Endodermal cell (in vitro differentiated cells): Measurements from ENCODE around the gene TTC1. TPM values are rescaled to one million over a fixed set of nuclear protein-coding genes. Genes with fewer than 3 reads are reported as not detected.

Experiments
- DNase-seq: peaks from one replicate; pipeline ENCODE4 v3.0.0-alpha.2; 2017
- H3K27ac ChIP-seq: 2 replicates; pipeline ENCODE4 v1.5.1; 2013; ENCODE audit warnings: mild to moderate bottlenecking, low read depth, low read length, moderate library complexity
- H3K27me3 ChIP-seq: 2 replicates; pipeline ENCODE4 v1.6.1; 2013; ENCODE audit warnings: mild to moderate bottlenecking, low read length, moderate library complexity; ENCODE audit not compliant: insufficient read depth, control insufficient read depth, poor library complexity, severe bottlenecking
- H3K36me3 ChIP-seq: 2 replicates; pipeline ENCODE4 v1.7.0; 2013; ENCODE audit warnings: mild to moderate bottlenecking, low read length, moderate library complexity; ENCODE audit not compliant: control insufficient read depth, insufficient read depth
- H3K4me1 ChIP-seq: one replicate; pipeline ENCODE4 v1.7.0; 2013; ENCODE audit warnings: low read length; ENCODE audit not compliant: control insufficient read depth, insufficient read depth
- H3K4me3 ChIP-seq: 2 replicates; pipeline ENCODE4 v1.5.1; 2013; ENCODE audit warnings: mild to moderate bottlenecking, low read length, moderate library complexity
- H3K9ac ChIP-seq: 2 replicates; pipeline ENCODE4 v1.6.1; 2013; ENCODE audit warnings: mild to moderate bottlenecking, low read length, moderate library complexity; ENCODE audit not compliant: poor library complexity, severe bottlenecking; ENCODE audit errors: extremely low read depth
- H3K9me3 ChIP-seq: 2 replicates; pipeline ENCODE4 v1.6.1; 2013; ENCODE audit warnings: mild to moderate bottlenecking, low read length, moderate library complexity; ENCODE audit not compliant: control insufficient read depth
- H3K27ac Mint-ChIP-seq: 2 replicates; pipeline ENCODE4 v1.8.0; 2020; ENCODE audit warnings: mixed read lengths
- H3K27me3 Mint-ChIP-seq: 2 replicates; pipeline ENCODE4 v1.8.0; 2021; ENCODE audit warnings: mild to moderate bottlenecking, mixed read lengths; ENCODE audit not compliant: insufficient read depth
- H3K36me3 Mint-ChIP-seq: 2 replicates; pipeline ENCODE4 v1.8.0; 2020; ENCODE audit warnings: low read depth, mixed read lengths
- H3K4me1 Mint-ChIP-seq: 2 replicates; pipeline ENCODE4 v1.8.0; 2020; ENCODE audit warnings: mixed read lengths
- H3K4me3 Mint-ChIP-seq: 2 replicates; pipeline ENCODE4 v1.8.0; 2020; ENCODE audit warnings: mild to moderate bottlenecking, moderate library complexity, mixed read lengths
- H3K9me3 Mint-ChIP-seq: 2 replicates; pipeline ENCODE4 v1.8.0; 2020; ENCODE audit warnings: mild to moderate bottlenecking, mixed read lengths
- CTCF ChIP-seq: fragments of 200-600 bp; sonication (generic); conservative IDR thresholded peaks from 2 replicates; pipeline ENCODE4 v1.5.0; 2021; ENCODE audit warnings: antibody characterized with exemption, mild to moderate bottlenecking
- WGBS, 2 experiments: methylation state at CpG; one replicate each; pipeline versions ENCODE4 v1.1.5 to v1.1.7; 2013; ENCODE audit warnings: missing lambda C conversion rate in 2 of 2, mixed read lengths in 1 of 2; ENCODE audit not compliant: insufficient coverage in 1 of 2, insufficient read length in 1 of 2; 5-methylcytosine and 5-hydroxymethylcytosine counted together
- total RNA-seq, 2 donors: library from RNA; stranded (reverse); fragmentation: NEBNext Ultra II Directional in 1 of 2; extraction: Animal tissue kit (Norgen Biotek cat#: 25700) in 1 of 2; gene quantifications; 2 replicates in 1 of 2; 3 replicates in 1 of 2; pipeline ENCODE4 v1.2.1, GENCODE V29; 2021

The TTC1 gene
- total RNA-seq, 2 donors from 2014 or later = 59.8 to 72.3 TPM

- no peaks in the 10 kb centered on the region for H3K9me3 Mint-ChIP-seq
- no peaks in the 10 kb centered on the region for H3K9me3 ChIP-seq
- peak overlapping the region; percentile 69 for H3K27ac Mint-ChIP-seq
- H3K36me3 Mint-ChIP-seq = peaks cover 5% of the 10 kb centered on the region
- WGBS, 2 experiments = 94% methylated on average over 1 of the region's 1 CpG; no CpG with 5 or more reads in 1 of the 2 experiments
- H3K4me1 ChIP-seq = no peaks in the 10 kb centered on the region
- no peaks in the 10 kb centered on the region for H3K27me3 ChIP-seq
- peak overlapping the region; percentile 6 for H3K9ac ChIP-seq
- H3K27me3 Mint-ChIP-seq = no peaks in the 10 kb centered on the region
- H3K27ac ChIP-seq = no peak overlapping the region
- peaks cover 8% of the 10 kb centered on the region for H3K4me1 Mint-ChIP-seq
- no peak for DNase-seq
- H3K36me3 ChIP-seq = peaks cover 13% of the 10 kb centered on the region
- no peak overlapping the region for H3K4me3 ChIP-seq
- no peak overlapping the region for H3K4me3 Mint-ChIP-seq
- no peak for TF ChIP-seq CTCF
Observed at GRCh38 chr5:160087199-160087598, 78.3 kb downstream of the TTC1 start.

DNA sequence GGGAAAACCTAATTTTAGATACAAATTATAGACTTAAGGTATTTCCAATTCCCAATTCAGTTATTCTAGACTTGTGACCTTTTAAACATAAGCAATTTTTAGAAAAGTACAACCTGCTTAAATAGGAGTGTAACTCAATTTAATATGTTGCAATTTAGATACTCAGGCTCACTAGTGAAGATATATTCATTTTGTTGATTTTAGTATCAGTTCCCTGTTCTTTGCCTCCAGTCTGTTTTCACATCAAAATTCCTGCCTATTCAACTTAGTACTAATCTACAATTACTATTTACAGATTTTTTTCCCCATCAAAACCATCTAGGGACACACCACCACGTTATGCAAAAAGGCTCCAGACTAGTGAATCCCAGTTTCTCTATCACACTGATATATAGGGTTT, 79.9 kb downstream of the TTC1 start:
- H3K27me3 Mint-ChIP-seq = no peaks in the 10 kb centered on the region
- Histone ChIP-seq H3K36me3 (peaks cover 29% of the 10 kb centered on the region), H3K9me3 (no peaks in the 10 kb centered on the region), H3K9ac (no peak overlapping the region), H3K27ac (no peak overlapping the region), H3K27me3 (no peaks in the 10 kb centered on the region), H3K4me3 (no peak overlapping the region), H3K4me1 (no peaks in the 10 kb centered on the region)
- TF ChIP-seq CTCF = no peak
- H3K4me3 Mint-ChIP-seq = no peak overlapping the region
- H3K36me3 Mint-ChIP-seq = peaks cover 21% of the 10 kb centered on the region
- no peak for DNase-seq
- 96% methylated on average over 1 of the region's 1 CpG; no CpG with 5 or more reads in 1 of the 2 experiments for WGBS, 2 experiments
- H3K4me1 Mint-ChIP-seq = peaks cover 5% of the 10 kb centered on the region
- no peak overlapping the region for H3K27ac Mint-ChIP-seq
- H3K9me3 Mint-ChIP-seq = no peaks in the 10 kb centered on the region

DNA sequence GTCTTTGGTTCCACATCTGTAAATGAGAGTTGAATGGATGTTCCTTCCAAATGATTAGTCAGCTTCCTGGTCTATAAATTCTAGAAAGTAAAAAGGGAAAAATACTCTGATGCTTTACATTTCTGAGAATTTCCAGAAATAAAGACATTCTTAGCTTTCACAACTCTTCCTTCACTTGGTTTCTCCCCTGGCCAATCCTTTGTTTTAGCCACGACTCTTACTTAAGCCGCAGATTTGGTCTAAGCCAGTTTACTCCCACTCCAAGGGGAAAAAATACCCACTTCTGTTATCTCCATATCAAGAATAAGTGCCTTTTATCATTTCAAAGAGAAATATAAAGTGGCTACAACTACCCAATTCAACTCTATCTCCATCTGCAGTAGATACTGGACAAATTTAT, 80.6 kb downstream of the TTC1 start:
- Histone ChIP-seq H3K27me3 (no peaks in the 10 kb centered on the region), H3K9me3 (no peaks in the 10 kb centered on the region), H3K36me3 (peaks cover 36% of the 10 kb centered on the region), H3K4me1 (no peaks in the 10 kb centered on the region), H3K9ac (no peak overlapping the region), H3K27ac (no peak overlapping the region), H3K4me3 (no peak overlapping the region)
- H3K4me3 Mint-ChIP-seq = no peak overlapping the region
- no peak overlapping the region for H3K27ac Mint-ChIP-seq
- TF ChIP-seq CTCF = no peak
- DNase-seq = no peak
- peaks cover 5% of the 10 kb centered on the region for H3K4me1 Mint-ChIP-seq
- 96 to 100% methylated on average over 2 of the region's 2 CpGs for WGBS, 2 experiments
- no peaks in the 10 kb centered on the region for H3K9me3 Mint-ChIP-seq
- H3K27me3 Mint-ChIP-seq = no peaks in the 10 kb centered on the region
- peaks cover 28% of the 10 kb centered on the region for H3K36me3 Mint-ChIP-seq
